Gastrocnemius medialis (tissue), 4 donors: Measurements from ENCODE around the gene RDH16. TPM values are rescaled to one million over a fixed set of nuclear protein-coding genes. Genes with fewer than 3 reads are reported as not detected.

ENCODE experiments used
- ATAC-seq, 2 donors: fragments of 150-250 bp; one replicate each; pipeline ENCODE4 v1.9.1; 2016
- DNase-seq, 2 donors: peaks; one replicate each; pipeline ENCODE4 v3.0.0-alpha.2; 2019
- H3K27ac ChIP-seq, 4 donors: fragments of 200-600 bp; sonication (generic); 1 replicate in 1 of 4; 2 replicates in 3 of 4; pipeline ENCODE4 v1.5.1; 2016 to 2018; ENCODE audit warnings: mild to moderate bottlenecking in 2 of 4, moderate library complexity in 1 of 4
- H3K27me3 ChIP-seq, 3 donors: fragments of 200-600 bp; sonication (generic) in 2 of 3; 1 replicate in 1 of 3; 2 replicates in 2 of 3; pipeline versions ENCODE4 v1.5.1 to v1.6.0; 2016 to 2019; ENCODE audit warnings: mild to moderate bottlenecking in 1 of 3, moderate library complexity in 1 of 3
- H3K36me3 ChIP-seq, 2 donors: fragments of 200-600 bp; sonication (generic) in 1 of 2; one replicate each; pipeline ENCODE4 v1.5.1; 2017 to 2018
- H3K4me1 ChIP-seq, 2 donors: fragments of 200-600 bp; sonication (generic) in 1 of 2; one replicate each; pipeline ENCODE4 v1.5.1; 2016 to 2017; ENCODE audit warnings: mild to moderate bottlenecking in 2 of 2
- H3K4me3 ChIP-seq, 4 donors: fragments of 200-600 bp; sonication (generic) in 3 of 4; 1 replicate in 1 of 4; 2 replicates in 3 of 4; pipeline ENCODE4 v1.5.1; 2016 to 2019; ENCODE audit warnings: mild to moderate bottlenecking in 2 of 4
- H3K9me3 ChIP-seq, 3 donors: fragments of 200-600 bp; sonication (generic) in 2 of 3; 1 replicate in 1 of 3; 2 replicates in 2 of 3; pipeline ENCODE4 v1.5.1; 2016 to 2019
- CTCF ChIP-seq, 5 experiments: fragments of 450-650 bp in 3 of 5; fragments of 200-600 bp in 2 of 5; sonication (generic) in 2 of 5; IDR thresholded peaks in 4 of 5; conservative IDR thresholded peaks in 1 of 5; 1 replicate in 4 of 5; 2 replicates in 1 of 5; pipeline ENCODE4 v1.5.1; 2016 to 2019; ENCODE audit warnings: antibody characterized with exemption in 5 of 5, mild to moderate bottlenecking in 3 of 5, moderate library complexity in 3 of 5
- POLR2A ChIP-seq, 2 donors: fragments of 450-650 bp; IDR thresholded peaks; one replicate each; pipeline ENCODE4 v1.6.1; 2017; ENCODE audit warnings: antibody characterized with exemption in 2 of 2, mild to moderate bottlenecking in 2 of 2, moderate library complexity in 2 of 2
- in situ Hi-C, 4 donors: fragments of 200-750 bp; cut with MboI; loops; one replicate each; pipeline versions ENCODE4 v1.15.0 to v1.8.0; 2017; ENCODE audit warnings: low sequenced_read_pairs in 4 of 4
- intact Hi-C: fragments of 100-400 bp; cut with DNase I; formaldehyde crosslinking; loops from one replicate; pipeline ENCODE4 v1.15.1; 2023; ENCODE audit warnings: low total_unique reads
- total RNA-seq, 4 donors: library from RNA; depleted of rRNA; stranded (reverse); fragments of >200 nt; gene quantifications; one replicate each; pipeline versions ENCODE4 v1.1.0 to v1.2.3, GENCODE V29; 2016

Gene RDH16
- total RNA-seq, 4 donors from 2014 or later, result 0.56 to 1.1 (median 0.67) TPM

- TF ChIP-seq POLR2A (IDR thresholded peaks at IDR 0.05) (no peak), CTCF (IDR thresholded peaks at IDR 0.05 in 4 of 5, conservative IDR thresholded peaks at IDR 0.05 in 1 of 5) (no peak)
- Histone ChIP-seq H3K36me3 (no peaks in the 10 kb centered on the region), H3K4me1 (no peaks in the 10 kb centered on the region), H3K9me3 (no peaks in the 10 kb centered on the region), H3K27me3 (no peaks in the 10 kb centered on the region), H3K27ac (no peak overlapping the region), H3K4me3 (no peak overlapping the region)
- in situ Hi-C loops (no loop called here), intact Hi-C loops (no loop called here)
- ATAC-seq (no peak), DNase-seq (no peak)
Measured at GRCh38 chr12:56953314-56953713, 4.1 kb downstream of the RDH16 start.

- H3K9me3 ChIP-seq, result no peaks in the 10 kb centered on the region
- in situ Hi-C loops, result no loop called here
- no peaks in the 10 kb centered on the region for H3K27me3 ChIP-seq
- H3K36me3 ChIP-seq, result no peaks in the 10 kb centered on the region
- H3K4me3 ChIP-seq, result no peak overlapping the region
- ATAC-seq, result no peak
- intact Hi-C loops, result no loop called here
- H3K4me1 ChIP-seq, result no peaks in the 10 kb centered on the region
- no peak for DNase-seq
- no peak overlapping the region for H3K27ac ChIP-seq
- TF ChIP-seq POLR2A (IDR thresholded peaks at IDR 0.05) (no peak), CTCF (IDR thresholded peaks at IDR 0.05 in 4 of 5, conservative IDR thresholded peaks at IDR 0.05 in 1 of 5) (no peak)
Measured at GRCh38 chr12:56951582-56952339, 5.6 kb downstream of the RDH16 start.

- Histone ChIP-seq H3K27ac (no peak overlapping the region), H3K27me3 (no peaks in the 10 kb centered on the region), H3K36me3 (no peaks in the 10 kb centered on the region), H3K4me1 (no peaks in the 10 kb centered on the region), H3K4me3 (no peak overlapping the region), H3K9me3 (no peaks in the 10 kb centered on the region)
- in situ Hi-C loops (no loop called here), intact Hi-C loops (no loop called here)
- DNase-seq (no peak), ATAC-seq (no peak)
- TF ChIP-seq POLR2A (IDR thresholded peaks at IDR 0.05) (no peak), CTCF (IDR thresholded peaks at IDR 0.05 in 4 of 5, conservative IDR thresholded peaks at IDR 0.05 in 1 of 5) (no peak)
Measured at GRCh38 chr12:56948881-56949280, 8.5 kb downstream of the RDH16 start.

GRCh38 chr12:56948457-56948777 lies 9.0 kb downstream of the RDH16 start:
- Histone ChIP-seq H3K36me3 (no peaks in the 10 kb centered on the region), H3K9me3 (no peaks in the 10 kb centered on the region), H3K27me3 (no peaks in the 10 kb centered on the region), H3K27ac (no peak overlapping the region), H3K4me1 (no peaks in the 10 kb centered on the region), H3K4me3 (no peak overlapping the region)
- DNase-seq (no peak), ATAC-seq (no peak)
- intact Hi-C loops, result no loop called here
- in situ Hi-C loops, result no loop called here
- TF ChIP-seq POLR2A (IDR thresholded peaks at IDR 0.05) (no peak), CTCF (IDR thresholded peaks at IDR 0.05 in 4 of 5, conservative IDR thresholded peaks at IDR 0.05 in 1 of 5) (no peak)
